Breast epithelium (tissue), 3 donors: ENCODE measurements around the gene SIX3.

Experiments
- CTCF ChIP-seq, 3 donors: fragments of 450-650 bp; IDR thresholded peaks; one replicate each; pipeline ENCODE4 v1.5.1; 2016 to 2017; ENCODE audit warnings: antibody characterized with exemption in 3 of 3, mild to moderate bottlenecking in 3 of 3, moderate library complexity in 3 of 3
- POLR2A ChIP-seq: fragments of 450-650 bp; IDR thresholded peaks from one replicate; pipeline ENCODE4 v1.6.1; 2016; ENCODE audit warnings: antibody characterized with exemption, mild to moderate bottlenecking, moderate library complexity
- POLR2AphosphoS5 ChIP-seq, 3 donors: sonication (generic); formaldehyde crosslinking; IDR thresholded peaks; one replicate each; pipeline ENCODE4 v1.6.1; 2017; ENCODE audit warnings: antibody characterized with exemption in 3 of 3

DNA sequence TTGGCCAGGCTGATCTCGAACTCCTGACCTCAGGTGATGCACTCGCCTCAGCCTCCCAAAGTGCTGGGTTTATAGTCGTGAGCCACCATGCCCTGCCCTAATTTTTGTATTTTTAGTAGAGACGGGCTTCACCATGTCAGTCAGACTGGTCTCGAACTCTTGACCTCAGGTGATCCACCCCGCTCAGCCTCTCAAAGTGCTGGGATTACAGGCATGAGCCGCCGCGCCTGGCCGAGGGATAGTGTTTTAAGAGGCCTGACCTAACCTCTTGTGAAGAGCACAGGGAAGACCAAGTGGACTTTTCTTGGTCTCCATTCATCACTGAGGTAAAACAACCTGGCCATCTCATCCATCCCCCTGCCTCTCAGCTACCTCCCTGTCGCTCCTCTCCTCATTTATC lies 38.1 kb downstream of the SIX3 start:
- TF ChIP-seq CTCF (IDR thresholded peaks at IDR 0.05) (no peak), POLR2AphosphoS5 (IDR thresholded peaks at IDR 0.05) (no peak), POLR2A (no peak)
